A549 (cell line): ENCODE data around the gene NDFIP1. TPM values are rescaled to one million over a fixed set of nuclear protein-coding genes. Genes with fewer than 3 reads are reported as not detected.

Experiments used
- ATAC-seq, 2 experiments: fragments of 200-7000 bp in 1 of 2; fragments of >200 bp in 1 of 2; cut with Nextera tagmentation in 1 of 2; cut with Tn5 transposase in 1 of 2; 3 replicates each; pipeline versions ENCODE4 v1.8.0 to v1.9.1; 2018 to 2020; ENCODE audit warnings: mild to moderate bottlenecking in 1 of 2, moderate library complexity in 1 of 2
- CTCF ChIA-PET: fragments of 300-600 bp; sonication (Branson Sonifier 250); formaldehyde crosslinking; extraction: SDS; loops from one replicate; lab custom pipeline; 2021; ENCODE audit warnings: antibody characterized with exemption, inconsistent platforms; lab: Yijun Ruan, JAX
- POLR2A ChIA-PET: fragments of 350-600 bp; formaldehyde crosslinking; extraction: SDS; loops from one replicate; lab custom pipeline; 2021; ENCODE audit warnings: antibody characterized with exemption, inconsistent platforms; lab: Yijun Ruan, JAX
- DNase-seq, 2 experiments: peaks; one replicate each; pipeline versions ENCODE4 v3.0.0 to v3.0.0-alpha.2; 2011 to 2016; ENCODE audit warnings: low read depth in 1 of 2, low spot score in 1 of 2
- FAIRE-seq: peaks from 2 replicates; lab custom pipeline; 2011; peaks lifted over from hg19 to GRCh38; lab: Jason Lieb, UNC
- H3K27ac ChIP-seq, 2 experiments: fragments of >200 bp; sonication (Bioruptor Twin); formaldehyde crosslinking; 3 replicates each; pipeline ENCODE4 v1.5.1; 2016 to 2017
- H3K4me1 ChIP-seq: fragments of >200 bp; sonication (Bioruptor Twin); formaldehyde crosslinking; 3 replicates; pipeline ENCODE4 v1.6.1; 2016
- H3K4me2 ChIP-seq: fragments of >200 bp; sonication (Bioruptor Twin); formaldehyde crosslinking; 3 replicates; pipeline ENCODE4 v1.6.1; 2016
- H3K4me3 ChIP-seq: fragments of >200 bp; sonication (Bioruptor Twin); formaldehyde crosslinking; 3 replicates; pipeline ENCODE4 v1.5.1; 2016
- H3K9me3 ChIP-seq: fragments of >200 bp; sonication (Bioruptor Twin); formaldehyde crosslinking; 3 replicates; pipeline ENCODE4 v1.6.1; 2016
- BHLHE40 ChIP-seq: IDR thresholded peaks from 2 replicates; pipeline ENCODE4 v1.6.1; 2012; ENCODE audit warnings: low read depth, low read length, inconsistent platforms
- CBX2 ChIP-seq: fragments of 200-600 bp; sonication (generic); IDR thresholded peaks from 2 replicates; pipeline ENCODE4 v1.6.1; 2016; ENCODE audit warnings: low read depth, mild to moderate bottlenecking, borderline replicate concordance
- CBX8 ChIP-seq: fragments of 200-600 bp; sonication (generic); IDR thresholded peaks from 2 replicates; pipeline ENCODE4 v1.6.1; 2016
- CEBPB ChIP-seq, 2 experiments: fragments of >200 bp in 1 of 2; sonication (Bioruptor Twin) in 1 of 2; formaldehyde crosslinking in 1 of 2; IDR thresholded peaks; 2 replicates each; pipeline ENCODE4 v1.6.1; 2012 to 2016
- CHD2 ChIP-seq: fragments of 150-350 bp; IDR thresholded peaks from 2 replicates; pipeline ENCODE4 v1.6.1; 2014; ENCODE audit warnings: low read length; ENCODE audit not compliant: partially characterized antibody
- CHD4 ChIP-seq: fragments of 200-600 bp; sonication (generic); IDR thresholded peaks from 2 replicates; pipeline ENCODE4 v1.6.1; 2016; ENCODE audit warnings: antibody characterized with exemption, mild to moderate bottlenecking, borderline replicate concordance
- EHMT2 ChIP-seq: fragments of 200-600 bp; sonication (generic); IDR thresholded peaks from 2 replicates; pipeline ENCODE4 v1.6.1; 2016; ENCODE audit warnings: antibody characterized with exemption, low read depth, mild to moderate bottlenecking, moderate library complexity
- ESRRA ChIP-seq: fragments of 150-350 bp; IDR thresholded peaks from 2 replicates; pipeline ENCODE4 v1.6.1; 2014; ENCODE audit warnings: mild to moderate bottlenecking, low read length, borderline replicate concordance
- HDAC2 ChIP-seq: fragments of 200-600 bp; sonication (generic); IDR thresholded peaks from 2 replicates; pipeline ENCODE4 v1.6.1; 2016
- HES2 ChIP-seq: fragments of >200 bp; sonication (Bioruptor Twin); formaldehyde crosslinking; IDR thresholded peaks from 2 replicates; pipeline ENCODE4 v1.6.1; 2016
- HEYL ChIP-seq: fragments of 250-450 bp; sonication (Bioruptor Pico); IDR thresholded peaks from 2 replicates; pipeline ENCODE4 v1.8.0; 2021; ENCODE audit warnings: mild to moderate bottlenecking, moderate library complexity
- HOXA7 ChIP-seq: fragments of 250-450 bp; sonication (Bioruptor Pico); IDR thresholded peaks from 2 replicates; pipeline ENCODE4 v1.5.0; 2020; ENCODE audit warnings: mild to moderate bottlenecking, moderate library complexity
- HOXB5 ChIP-seq: fragments of 250-450 bp; sonication (Bioruptor Pico); IDR thresholded peaks from 2 replicates; pipeline ENCODE4 v1.5.0; 2020; ENCODE audit warnings: mild to moderate bottlenecking, moderate library complexity
- MAFK ChIP-seq: fragments of 450-650 bp; IDR thresholded peaks from 2 replicates; pipeline ENCODE4 v1.6.1; 2014; ENCODE audit not compliant: partially characterized antibody
- MAX ChIP-seq: IDR thresholded peaks from 2 replicates; pipeline ENCODE4 v1.6.1; 2012
- MYC ChIP-seq: IDR thresholded peaks from 2 replicates; pipeline ENCODE4 v1.6.1; 2012; ENCODE audit warnings: mild to moderate bottlenecking, inconsistent platforms, low read length, improper control_type of control experiment, borderline replicate concordance
- NFE2L2 ChIP-seq: fragments of 150-350 bp; conservative IDR thresholded peaks from 2 replicates; pipeline ENCODE4 v1.6.1; 2014; ENCODE audit warnings: low read length
- NPAS2 ChIP-seq: fragments of 250-450 bp; sonication (Bioruptor Pico); IDR thresholded peaks from 2 replicates; pipeline ENCODE4 v1.8.0; 2022; ENCODE audit warnings: mild to moderate bottlenecking, moderate library complexity, borderline replicate concordance
- POLR2A ChIP-seq: IDR thresholded peaks from 2 replicates; pipeline ENCODE4 v1.6.1; 2012; ENCODE audit warnings: mild to moderate bottlenecking, low read length
- RAD21 ChIP-seq, 2 experiments: fragments of >200 bp in 1 of 2; sonication (Bioruptor Twin) in 1 of 2; formaldehyde crosslinking in 1 of 2; IDR thresholded peaks in 1 of 2; conservative IDR thresholded peaks in 1 of 2; 2 replicates in 1 of 2; 3 replicates in 1 of 2; pipeline ENCODE4 v1.6.1; 2012 to 2018; ENCODE audit warnings: inconsistent platforms in 1 of 2
- RCOR1 ChIP-seq: fragments of 150-350 bp; IDR thresholded peaks from 2 replicates; pipeline ENCODE4 v1.6.1; 2014; ENCODE audit warnings: antibody characterized with exemption, low read length, low read depth
- RNF2 ChIP-seq: fragments of 200-600 bp; sonication (generic); IDR thresholded peaks from 2 replicates; pipeline ENCODE4 v1.6.1; 2016; ENCODE audit warnings: low read depth, mild to moderate bottlenecking, antibody characterized with exemption, moderate library complexity, borderline replicate concordance
- SMC3 ChIP-seq: fragments of >200 bp; sonication (Bioruptor Twin); formaldehyde crosslinking; IDR thresholded peaks from 3 replicates; pipeline ENCODE4 v1.6.1; 2018; ENCODE audit warnings: inconsistent platforms
- SREBF2 ChIP-seq: fragments of 450-650 bp; IDR thresholded peaks from 2 replicates; pipeline ENCODE4 v1.6.1; 2014; ENCODE audit warnings: mild to moderate bottlenecking, moderate library complexity
- USF2 ChIP-seq: fragments of 450-650 bp; IDR thresholded peaks from 2 replicates; pipeline ENCODE4 v1.6.1; 2014; ENCODE audit warnings: antibody characterized with exemption
- ZNF302 ChIP-seq: fragments of 250-450 bp; sonication (Bioruptor Pico); IDR thresholded peaks from 2 replicates; pipeline ENCODE4 v1.9.0; 2021; ENCODE audit warnings: inconsistent platforms, mild to moderate bottlenecking, moderate library complexity
- WGBS: methylation state at CpG from one replicate; pipeline ENCODE4 v1.1.6; 2017; ENCODE audit errors: missing lambda C conversion rate; 5-methylcytosine and 5-hydroxymethylcytosine counted together
- polyA plus RNA-seq, 4 experiments: library from polyadenylated mRNA; depleted of rRNA in 3 of 4; stranded (reverse); fragments of >200 nt; fragmentation: RNase III in 1 of 4; extraction: RNeasy Plus Mini Kit Qiagen cat#74134 plus additional on column Dnase treatment in 1 of 4; gene quantifications; 2 replicates in 3 of 4; 3 replicates in 1 of 4; pipeline ENCODE4 v1.2.3, GENCODE V29; 2011 to 2017

NDFIP1 gene
- polyA plus RNA-seq, 2 of the 4 experiments (the other 2 are of a cell fraction), result 42.4 to 58.0 TPM

GRCh38 chr5:142109331-142110045 lies 909 bp downstream of the NDFIP1 start:
- peak; percentile 5 to 12; a peak in 3 of 6 replicates for ATAC-seq
- H3K4me3 ChIP-seq, result peak overlapping the region; percentile 77
- FAIRE-seq, result no peak
- WGBS, result 2% methylated on average over 21 of the region's 21 CpGs
- ChIA-PET POLR2A (interaction anchor here (1.1 to 2.0 kb wide), 4 partner anchors 13 to 140 kb away, joined by 3 to 7 read pairs (median 4); partner anchors contain the start of genes GNPDA1 and RNF14), CTCF (interaction anchor here (0.8 to 4.1 kb wide), 7 partner anchors 14 to 418 kb away, joined by 3 to 20 read pairs (median 4); partner anchors contain the start of gene GNPDA1)
- peaks cover 14% of the 10 kb centered on the region; the same call in 2 of the 3 replicates for H3K4me1 ChIP-seq
- H3K4me2 ChIP-seq, result peak overlapping the region; percentile 93
- DNase-seq, result peak; percentile 9 to 23
- H3K9me3 ChIP-seq, result no peaks in the 10 kb centered on the region
- H3K27ac ChIP-seq, result peak overlapping the region; percentile 86 to 97
- TF ChIP-seq MAX (no peak; the same call in 1 of the 2 replicates), EHMT2 (no peak), HDAC2 (no peak), BHLHE40 (no peak), ESRRA (no peak), POLR2A (no peak), HOXB5 (CRISPR knock-in tag) (no peak)

GRCh38 chr5:142110046-142110531 lies 1.5 kb downstream of the NDFIP1 start:
- FAIRE-seq (no peak), ATAC-seq (no peak), DNase-seq (peak; percentile 10 to 17)
- peaks cover 18% of the 10 kb centered on the region; the same call in 2 of the 3 replicates for H3K4me1 ChIP-seq
- ChIA-PET POLR2A (interaction anchor here (0.6 to 2.0 kb wide), 5 partner anchors 13 to 141 kb away, joined by 3 to 7 read pairs (median 3); partner anchors contain the start of genes GNPDA1 and RNF14), CTCF (interaction anchor here (0.7 to 4.1 kb wide), 7 partner anchors 13 to 418 kb away, joined by 3 to 20 read pairs (median 5); partner anchors contain the start of gene GNPDA1)
- TF ChIP-seq HEYL (CRISPR knock-in tag), result no peak
- TF ChIP-seq RNF2, result no peak
- no peak for TF ChIP-seq NFE2L2
- TF ChIP-seq CEBPB (IDR thresholded peaks at IDR 0.05), result peak; percentile 40 to 70; a peak in 3 of 4 replicates
- TF ChIP-seq USF2, result no peak
- TF ChIP-seq NPAS2 (CRISPR knock-in tag), result no peak
- TF ChIP-seq CHD4, result no peak
- peak; percentile 15; the same call in 1 of the 2 replicates for TF ChIP-seq MYC
- peak overlapping the region; percentile 77 for H3K4me3 ChIP-seq
- peak overlapping the region; percentile 93 for H3K4me2 ChIP-seq
- no peaks in the 10 kb centered on the region for H3K9me3 ChIP-seq
- peak overlapping the region; percentile 86 to 97 for H3K27ac ChIP-seq
- 6% methylated on average over 9 of the region's 9 CpGs for WGBS

GRCh38 chr5:142110988-142111687 lies 2.6 kb downstream of the NDFIP1 start:
- Histone ChIP-seq H3K27ac (no peak overlapping the region), H3K9me3 (no peaks in the 10 kb centered on the region), H3K4me3 (no peak overlapping the region), H3K4me2 (peak overlapping the region; percentile 93), H3K4me1 (peaks cover 24% of the 10 kb centered on the region; the same call in 2 of the 3 replicates)
- 91% methylated on average over 6 of the region's 6 CpGs for WGBS
- ChIA-PET CTCF (interaction anchor here (1.3 to 4.1 kb wide), 2 partner anchors 84 to 97 kb away, joined by 3 to 20 read pairs; partner anchors contain the start of gene GNPDA1), POLR2A (interaction anchor here (0.6 kb wide), 1 partner anchor 58 kb away, joined by 3 read pairs; no protein-coding TSS in a partner anchor)
- DNase-seq, result no peak
- ATAC-seq, result no peak
- FAIRE-seq, result no peak
- TF ChIP-seq RCOR1 (no peak), MAFK (peak; percentile 94)

- no peak overlapping the region for H3K4me3 ChIP-seq
- H3K27ac ChIP-seq, result no peak overlapping the region
- no peak overlapping the region for H3K4me2 ChIP-seq
- no peaks in the 10 kb centered on the region for H3K9me3 ChIP-seq
- POLR2A ChIA-PET, result no interaction called here
- no peak for FAIRE-seq
- 95% methylated on average over 1 of the region's 1 CpG for WGBS
- peaks cover 21% of the 10 kb centered on the region; the same call in 2 of the 3 replicates for H3K4me1 ChIP-seq
- ATAC-seq, result no peak
- peak in 1 of 2 experiments; percentile 9 for DNase-seq
- CTCF ChIA-PET, result no interaction called here
- no peak for TF ChIP-seq ZNF302 (CRISPR knock-in tag)
- TF ChIP-seq SREBF2, result no peak
- TF ChIP-seq RNF2, result no peak
- TF ChIP-seq BHLHE40, result no peak
- no peak for TF ChIP-seq RAD21 (conservative IDR thresholded peaks at IDR 0.05 in 1 of 2, IDR thresholded peaks at IDR 0.05 in 1 of 2)
- no peak for TF ChIP-seq NFE2L2
- no peak for TF ChIP-seq HOXA7 (CRISPR knock-in tag)
- TF ChIP-seq CBX8, result no peak
- TF ChIP-seq HES2, result no peak
- TF ChIP-seq NPAS2 (CRISPR knock-in tag), result no peak
- no peak for TF ChIP-seq CBX2
- no peak for TF ChIP-seq CHD2
- no peak for TF ChIP-seq SMC3
Observed at GRCh38 chr5:142114687-142115086, 6.1 kb downstream of the NDFIP1 start.
